ENCODE results near the gene OTOF.

DNA sequence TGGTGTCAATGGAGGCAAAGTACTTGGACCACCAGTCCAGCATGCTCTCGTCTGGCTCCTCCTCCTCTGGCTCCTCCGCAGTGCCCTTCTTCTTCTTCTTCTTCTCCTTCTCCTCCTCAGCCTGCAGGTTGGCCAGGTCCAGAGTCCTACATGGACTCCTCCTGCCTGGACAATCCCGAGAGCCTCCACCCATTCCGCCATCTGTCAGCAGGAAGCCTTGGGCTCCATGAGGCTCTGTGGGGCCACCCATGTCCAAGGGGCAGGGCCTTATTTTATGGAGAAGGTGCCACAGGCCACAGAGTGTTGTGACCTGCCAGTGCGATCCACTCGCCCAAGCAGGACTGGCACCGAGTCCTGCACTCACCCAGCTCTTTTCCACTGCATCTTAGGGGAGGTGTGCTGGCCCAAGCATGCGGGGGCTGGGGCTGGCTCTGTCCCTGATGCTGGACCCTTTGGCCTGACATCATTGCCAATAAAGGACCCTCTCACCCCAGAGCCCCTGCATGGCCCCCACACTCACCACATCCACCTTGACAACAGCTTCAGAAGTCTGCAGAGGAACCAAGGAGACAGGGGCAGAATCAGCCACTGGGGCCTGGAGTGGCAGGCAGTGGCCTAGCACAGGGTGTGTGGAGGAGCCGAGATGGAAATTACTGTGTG is 7.2 kb downstream of the OTOF start:
- TF ChIP-seq POLR2AphosphoS5 (IDR thresholded peaks at IDR 0.05; ENCODE audit: insufficient read depth, low read depth, low read length) = no peak
- no peak for TF ChIP-seq POLR2A (IDR thresholded peaks at IDR 0.05; ENCODE audit: low read depth, low read length)
- TF ChIP-seq CTCF (IDR thresholded peaks at IDR 0.05; ENCODE audit: extremely low read depth in 1 of 2, insufficient read depth in 1 of 2, low read depth in 1 of 2, low read length in 2 of 2) = no peak
- TF ChIP-seq MYC (IDR thresholded peaks at IDR 0.05; ENCODE audit: low read depth, low read length) = no peak
- TF ChIP-seq, protein P1, sequence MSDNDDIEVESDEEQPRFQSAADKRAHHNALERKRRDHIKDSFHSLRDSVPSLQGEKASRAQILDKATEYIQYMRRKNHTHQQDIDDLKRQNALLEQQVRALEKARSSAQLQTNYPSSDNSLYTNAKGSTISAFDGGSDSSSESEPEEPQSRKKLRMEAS (IDR thresholded peaks at IDR 0.05; ENCODE audit: insufficient read depth, insufficient read length) = no peak
- TF ChIP-seq EZH2 (IDR thresholded peaks at IDR 0.05; ENCODE audit: borderline replicate concordance, low read depth, low read length, severe bottlenecking) = no peak
- no peak for TF ChIP-seq FOS (IDR thresholded peaks at IDR 0.05; ENCODE audit: borderline replicate concordance, insufficient read depth, low read length)
- no peak for TF ChIP-seq JUN (IDR thresholded peaks at IDR 0.05; ENCODE audit: borderline replicate concordance, insufficient read depth, insufficient read length, low read depth)
- TF ChIP-seq GATA2 (IDR thresholded peaks at IDR 0.05; ENCODE audit: insufficient read depth, insufficient read length, low read depth, low read length) = no peak

Data from endothelial cell of umbilical vein (primary cell).